ENCODE measurements around the gene AKR1C3.

Gene AKR1C3

DNA sequence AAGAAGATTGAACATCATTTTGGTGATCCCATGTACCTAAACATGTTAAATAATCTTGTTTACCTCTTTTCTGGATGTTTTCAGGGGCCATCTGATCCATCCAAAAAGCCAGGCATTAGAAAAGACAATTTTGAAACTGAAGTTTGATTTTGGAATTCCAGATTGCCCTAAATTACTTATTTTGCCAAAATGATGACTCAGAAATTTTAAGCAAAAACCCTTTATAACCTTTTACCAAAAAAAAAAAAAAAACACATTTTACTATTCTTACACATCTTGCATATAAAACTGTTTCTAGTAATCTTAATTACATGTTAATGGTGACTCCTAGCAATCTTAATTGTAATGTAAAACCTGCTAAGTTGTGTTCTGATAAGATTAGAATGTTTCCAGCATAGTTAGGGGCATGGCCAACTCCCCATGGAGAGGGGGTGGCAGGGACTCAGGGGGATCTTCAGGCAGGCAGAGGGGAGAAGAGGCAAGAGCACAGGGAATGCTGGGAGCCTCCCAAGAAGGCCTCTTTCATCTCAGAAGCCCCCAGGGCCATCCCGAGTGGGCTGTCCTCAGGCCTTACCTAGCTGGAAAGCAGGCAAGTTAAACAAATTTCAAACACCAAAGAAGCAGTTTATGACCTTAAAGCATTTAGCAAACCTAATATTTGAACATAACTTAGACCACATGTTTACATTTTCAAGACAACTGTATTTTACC, 25.8 kb upstream of the AKR1C3 start:
- no peaks in the 10 kb centered on the region for H3K36me3 ChIP-seq (ENCODE audit: control insufficient read depth, insufficient read depth, low read length)
- H3K9me3 ChIP-seq (ENCODE audit: control insufficient read depth, low read length) = peaks cover 8% of the 10 kb centered on the region
- 84 to 88% methylated on average over 1 of the region's 1 CpG for WGBS, 2 experiments
- H3K27ac ChIP-seq (ENCODE audit: insufficient read depth, low read depth, low read length, poor library complexity, severe bottlenecking) = no peak overlapping the region
- H3K4me1 ChIP-seq (ENCODE audit: control insufficient read depth, insufficient read depth, low read length) = peaks cover 9% of the 10 kb centered on the region
- H3K27me3 ChIP-seq (ENCODE audit: control insufficient read depth, insufficient read depth, low read length, poor library complexity, severe bottlenecking) = no peaks in the 10 kb centered on the region
- no peak overlapping the region for H3K4me3 ChIP-seq (ENCODE audit: insufficient read depth, low read depth, low read length)

DNA sequence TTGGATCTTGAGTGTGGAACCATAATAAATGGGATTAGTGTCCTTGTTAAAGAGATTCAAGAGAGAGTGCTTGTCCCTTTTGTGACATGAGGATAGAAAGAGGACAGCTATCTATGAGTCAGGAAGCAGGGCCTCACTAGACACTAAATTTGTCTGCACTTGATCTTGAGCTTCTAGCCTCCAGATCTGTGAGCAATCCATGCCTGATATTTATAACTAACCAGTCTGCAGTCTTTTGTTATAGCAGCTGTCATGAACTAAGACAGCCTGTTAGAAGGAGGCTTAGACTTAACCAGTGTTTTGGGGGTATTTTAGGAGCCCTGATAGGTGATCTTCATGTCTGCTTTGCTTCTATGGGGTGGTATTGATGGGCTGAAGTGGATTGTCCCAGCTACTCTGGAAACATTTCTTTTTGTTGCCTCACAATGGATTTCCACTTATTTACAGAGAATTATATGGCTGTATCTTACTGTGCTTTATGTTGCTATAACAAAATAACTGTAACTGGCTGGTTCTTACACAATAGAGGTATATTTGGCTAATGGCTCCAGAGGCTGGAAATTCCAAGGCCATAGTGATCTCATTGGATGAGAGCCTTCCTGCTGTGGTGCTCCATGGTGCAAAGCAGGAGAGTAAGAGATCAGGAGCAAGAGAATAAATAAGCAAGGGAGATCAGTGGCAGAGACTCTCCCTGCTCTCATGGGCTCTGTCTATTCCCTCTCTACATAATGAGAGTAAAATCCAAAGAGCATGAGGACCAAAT, 23.4 kb upstream of the AKR1C3 start:
- Histone ChIP-seq H3K27ac (ENCODE audit: insufficient read depth, low read depth, low read length, poor library complexity, severe bottlenecking) (no peak overlapping the region), H3K4me1 (ENCODE audit: control insufficient read depth, insufficient read depth, low read length) (peaks cover 9% of the 10 kb centered on the region), H3K4me3 (ENCODE audit: insufficient read depth, low read depth, low read length) (no peak overlapping the region)

DNA sequence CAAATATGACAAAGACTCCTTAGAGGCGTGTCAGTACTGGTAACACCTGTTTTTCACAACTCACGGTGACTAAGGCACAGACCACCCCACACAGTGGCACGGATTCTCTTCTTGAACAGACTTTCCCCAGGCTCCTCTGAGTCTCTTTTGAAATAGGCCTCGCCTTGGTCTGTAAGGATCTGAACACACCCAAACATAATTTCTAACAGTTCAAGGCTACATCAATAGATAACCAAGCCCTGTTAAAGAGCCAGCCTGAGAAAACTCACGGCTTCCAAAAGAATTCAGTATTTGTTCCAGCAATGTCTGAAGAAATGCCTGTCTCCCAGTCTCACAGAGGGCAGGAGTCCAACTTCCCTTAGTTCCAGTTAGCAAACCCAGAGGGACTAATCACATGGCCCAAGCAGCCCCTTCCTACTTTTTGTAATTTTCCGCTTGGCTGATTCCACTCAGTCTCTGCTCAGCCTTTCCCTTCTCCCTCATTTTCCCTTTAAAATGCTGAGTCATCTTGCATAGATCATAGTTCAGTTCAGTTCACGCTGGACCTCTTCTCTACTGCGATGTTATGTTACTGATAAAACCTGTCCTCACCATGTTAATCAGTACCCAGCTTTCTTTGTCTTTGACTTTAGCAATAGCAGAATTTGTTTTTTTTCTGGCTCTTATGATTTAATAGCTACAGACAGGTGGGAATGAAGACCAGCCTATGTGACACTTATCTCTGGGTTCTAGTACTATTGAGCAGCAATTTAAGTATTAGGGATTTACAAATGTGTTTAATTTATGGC, 22.6 kb upstream of the AKR1C3 start:
- H3K4me3 ChIP-seq (ENCODE audit: insufficient read depth, low read depth, low read length) = no peak overlapping the region
- H3K4me1 ChIP-seq (ENCODE audit: control insufficient read depth, insufficient read depth, low read length) = peaks cover 9% of the 10 kb centered on the region
- H3K27me3 ChIP-seq (ENCODE audit: control insufficient read depth, insufficient read depth, low read length, poor library complexity, severe bottlenecking) = no peaks in the 10 kb centered on the region
- H3K27ac ChIP-seq (ENCODE audit: insufficient read depth, low read depth, low read length, poor library complexity, severe bottlenecking) = no peak overlapping the region
- H3K9me3 ChIP-seq (ENCODE audit: control insufficient read depth, low read length) = peaks cover 8% of the 10 kb centered on the region
- 88 to 89% methylated on average over 8 of the region's 8 CpGs for WGBS, 2 experiments
- no peaks in the 10 kb centered on the region for H3K36me3 ChIP-seq (ENCODE audit: control insufficient read depth, insufficient read depth, low read length)

More for the DNA sequence above, 23.4 kb upstream of the AKR1C3 start:
- Histone ChIP-seq H3K9me3 (ENCODE audit: control insufficient read depth, low read length) (peaks cover 8% of the 10 kb centered on the region), H3K27me3 (ENCODE audit: control insufficient read depth, insufficient read depth, low read length, poor library complexity, severe bottlenecking) (no peaks in the 10 kb centered on the region), H3K36me3 (ENCODE audit: control insufficient read depth, insufficient read depth, low read length) (no peaks in the 10 kb centered on the region)

DNA sequence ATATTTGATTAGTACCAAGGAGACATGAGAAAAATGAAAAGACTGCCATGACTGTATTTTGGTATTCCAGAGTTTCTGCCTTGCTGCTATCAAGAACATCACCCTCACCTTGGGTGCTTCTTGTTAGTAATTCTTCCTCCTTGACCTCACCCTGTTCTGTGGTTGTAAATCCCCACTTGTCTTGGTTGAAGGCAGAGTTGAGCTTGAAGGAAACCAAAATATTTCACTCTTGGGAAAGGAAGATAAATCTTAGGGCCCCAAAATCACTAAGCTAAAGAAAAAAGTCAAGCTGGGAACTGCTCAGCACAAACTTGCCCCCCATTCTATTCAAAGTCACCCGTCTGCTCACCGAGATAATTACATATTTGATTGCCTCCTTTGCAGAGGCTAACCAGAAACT, 20.6 kb upstream of the AKR1C3 start:
- 89 to 94% methylated on average over 2 of the region's 2 CpGs for whole genome bisulfite sequencing, 2 experiments

DNA sequence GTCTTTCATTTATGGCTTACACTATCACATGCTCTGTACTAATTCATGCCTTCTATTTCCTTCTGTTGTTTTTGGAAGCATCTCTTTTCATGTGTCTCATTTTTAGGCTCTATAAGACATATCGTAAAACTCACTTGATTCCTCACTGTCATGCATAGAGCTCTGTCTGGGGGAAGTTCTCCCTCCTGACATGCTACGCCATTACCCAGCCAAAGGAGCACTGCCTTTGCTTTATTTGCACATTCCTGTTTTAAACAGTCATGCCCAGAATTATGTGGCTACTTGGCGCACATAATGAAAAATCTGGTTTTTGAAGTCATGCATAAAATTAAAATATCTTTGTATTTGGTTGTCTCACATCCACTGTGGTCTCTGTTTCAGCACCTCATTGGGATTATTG, 17.6 kb upstream of the AKR1C3 start:
- Histone ChIP-seq H3K27me3 (ENCODE audit: control insufficient read depth, insufficient read depth, low read length, poor library complexity, severe bottlenecking) (no peaks in the 10 kb centered on the region), H3K4me3 (ENCODE audit: insufficient read depth, low read depth, low read length) (no peak overlapping the region), H3K27ac (ENCODE audit: insufficient read depth, low read depth, low read length, poor library complexity, severe bottlenecking) (no peak overlapping the region), H3K9me3 (ENCODE audit: control insufficient read depth, low read length) (no peaks in the 10 kb centered on the region), H3K36me3 (ENCODE audit: control insufficient read depth, insufficient read depth, low read length) (no peaks in the 10 kb centered on the region), H3K4me1 (ENCODE audit: control insufficient read depth, insufficient read depth, low read length) (peaks cover 13% of the 10 kb centered on the region)
- 74 to 89% methylated on average over 3 of the region's 3 CpGs for WGBS, 2 experiments

More for the DNA sequence above, 20.6 kb upstream of the AKR1C3 start:
- peaks cover 13% of the 10 kb centered on the region for H3K4me1 ChIP-seq (ENCODE audit: control insufficient read depth, insufficient read depth, low read length)
- H3K27ac ChIP-seq (ENCODE audit: insufficient read depth, low read depth, low read length, poor library complexity, severe bottlenecking) = no peak overlapping the region
- no peaks in the 10 kb centered on the region for H3K27me3 ChIP-seq (ENCODE audit: control insufficient read depth, insufficient read depth, low read length, poor library complexity, severe bottlenecking)
- H3K4me3 ChIP-seq (ENCODE audit: insufficient read depth, low read depth, low read length) = no peak overlapping the region
- H3K9me3 ChIP-seq (ENCODE audit: control insufficient read depth, low read length) = peaks cover 8% of the 10 kb centered on the region
- no peaks in the 10 kb centered on the region for H3K36me3 ChIP-seq (ENCODE audit: control insufficient read depth, insufficient read depth, low read length)

DNA sequence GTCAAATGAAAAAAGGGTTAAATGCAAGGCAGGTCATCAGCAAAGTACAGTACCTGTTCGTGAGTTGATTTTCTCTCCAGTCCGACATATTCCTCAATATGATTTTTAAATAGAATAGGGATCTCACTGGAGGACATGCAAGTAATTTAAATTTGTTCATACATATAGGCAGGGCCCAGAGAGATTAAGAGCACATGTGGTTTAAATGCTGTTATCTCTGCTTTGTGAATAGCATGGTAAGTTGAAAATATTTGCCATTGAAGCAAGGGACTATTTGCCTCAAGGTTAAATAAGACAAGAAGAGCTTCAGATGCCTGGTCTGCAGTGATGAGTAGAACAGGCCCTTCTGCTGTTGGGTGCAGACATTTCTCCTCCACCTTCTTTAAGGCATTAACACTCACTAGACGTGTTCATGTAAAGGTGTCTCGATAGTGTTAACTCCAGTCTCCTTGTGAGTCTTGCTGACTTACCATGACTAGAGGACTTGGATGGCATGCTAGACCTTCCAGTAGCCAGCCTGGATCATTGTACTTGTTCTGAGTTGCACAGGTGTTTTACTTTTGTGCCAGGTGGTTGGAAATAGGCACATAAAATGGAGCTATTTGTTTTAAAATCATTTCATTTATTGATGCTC, 15.6 kb upstream of the AKR1C3 start:
- H3K27ac ChIP-seq (ENCODE audit: insufficient read depth, low read depth, low read length, poor library complexity, severe bottlenecking) = no peak overlapping the region
- no peaks in the 10 kb centered on the region for H3K27me3 ChIP-seq (ENCODE audit: control insufficient read depth, insufficient read depth, low read length, poor library complexity, severe bottlenecking)
- H3K4me1 ChIP-seq (ENCODE audit: control insufficient read depth, insufficient read depth, low read length) = peaks cover 9% of the 10 kb centered on the region
- H3K4me3 ChIP-seq (ENCODE audit: insufficient read depth, low read depth, low read length) = no peak overlapping the region
- WGBS, 2 experiments = 83 to 88% methylated on average over 4 of the region's 4 CpGs
- H3K36me3 ChIP-seq (ENCODE audit: control insufficient read depth, insufficient read depth, low read length) = no peaks in the 10 kb centered on the region
- no peaks in the 10 kb centered on the region for H3K9me3 ChIP-seq (ENCODE audit: control insufficient read depth, low read length)

DNA sequence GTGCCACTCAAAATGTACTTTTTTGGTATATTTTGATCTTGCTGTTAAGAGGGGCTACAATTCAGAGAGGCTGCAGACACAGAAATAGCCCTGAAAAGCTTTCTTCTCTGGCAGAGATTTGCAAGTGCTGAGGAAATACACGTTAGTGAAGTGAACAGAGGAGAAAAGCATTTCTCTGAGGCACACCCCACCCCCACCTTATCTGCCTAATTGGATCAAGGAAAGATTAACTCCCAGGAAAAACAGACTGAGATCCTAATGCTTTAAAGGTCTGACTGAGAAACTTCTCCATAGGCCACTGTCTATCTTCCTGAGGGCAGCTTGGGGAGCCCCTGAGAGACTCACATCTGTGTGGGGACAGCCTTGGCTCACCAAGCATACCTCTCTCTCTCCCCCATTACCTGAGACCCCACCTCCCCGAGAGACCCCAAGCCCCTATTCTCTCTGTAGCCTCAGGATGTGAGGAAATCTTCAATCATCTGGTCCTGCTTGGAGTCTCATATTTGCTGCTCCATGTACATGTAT, 14.8 kb upstream of the AKR1C3 start:
- Histone ChIP-seq H3K4me1 (ENCODE audit: control insufficient read depth, insufficient read depth, low read length) (peaks cover 9% of the 10 kb centered on the region), H3K9me3 (ENCODE audit: control insufficient read depth, low read length) (no peaks in the 10 kb centered on the region), H3K4me3 (ENCODE audit: insufficient read depth, low read depth, low read length) (no peak overlapping the region), H3K27ac (ENCODE audit: insufficient read depth, low read depth, low read length, poor library complexity, severe bottlenecking) (no peak overlapping the region), H3K36me3 (ENCODE audit: control insufficient read depth, insufficient read depth, low read length) (no peaks in the 10 kb centered on the region), H3K27me3 (ENCODE audit: control insufficient read depth, insufficient read depth, low read length, poor library complexity, severe bottlenecking) (no peaks in the 10 kb centered on the region)
- 40 to 54% methylated on average over 1 to 2 of the region's 2 CpGs for WGBS, 2 experiments

DNA sequence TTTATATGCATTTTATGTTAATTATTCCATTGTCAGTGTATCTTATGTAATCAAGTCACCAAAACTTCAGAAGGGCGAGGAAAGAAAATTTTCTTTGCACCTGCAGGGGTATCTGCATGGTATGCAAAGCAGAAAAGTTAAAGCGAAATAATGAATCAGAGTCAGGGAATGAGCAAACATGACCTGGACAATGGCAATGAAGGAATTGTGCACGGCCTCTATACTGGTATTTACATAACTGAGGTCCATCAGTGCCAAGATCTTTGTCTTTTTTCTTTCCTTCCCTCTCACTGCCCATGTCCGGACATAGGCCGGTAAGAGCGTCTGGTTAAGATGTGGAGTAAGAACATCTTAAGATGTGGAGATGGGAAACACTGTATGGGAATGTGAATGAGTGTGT, 14.4 kb upstream of the AKR1C3 start:
- Histone ChIP-seq H3K36me3 (ENCODE audit: control insufficient read depth, insufficient read depth, low read length) (no peaks in the 10 kb centered on the region), H3K27ac (ENCODE audit: insufficient read depth, low read depth, low read length, poor library complexity, severe bottlenecking) (no peak overlapping the region), H3K4me1 (ENCODE audit: control insufficient read depth, insufficient read depth, low read length) (peaks cover 9% of the 10 kb centered on the region), H3K27me3 (ENCODE audit: control insufficient read depth, insufficient read depth, low read length, poor library complexity, severe bottlenecking) (no peaks in the 10 kb centered on the region), H3K4me3 (ENCODE audit: insufficient read depth, low read depth, low read length) (no peak overlapping the region), H3K9me3 (ENCODE audit: control insufficient read depth, low read length) (no peaks in the 10 kb centered on the region)
- WGBS, 2 experiments = 92 to 93% methylated on average over 6 of the region's 6 CpGs

DNA sequence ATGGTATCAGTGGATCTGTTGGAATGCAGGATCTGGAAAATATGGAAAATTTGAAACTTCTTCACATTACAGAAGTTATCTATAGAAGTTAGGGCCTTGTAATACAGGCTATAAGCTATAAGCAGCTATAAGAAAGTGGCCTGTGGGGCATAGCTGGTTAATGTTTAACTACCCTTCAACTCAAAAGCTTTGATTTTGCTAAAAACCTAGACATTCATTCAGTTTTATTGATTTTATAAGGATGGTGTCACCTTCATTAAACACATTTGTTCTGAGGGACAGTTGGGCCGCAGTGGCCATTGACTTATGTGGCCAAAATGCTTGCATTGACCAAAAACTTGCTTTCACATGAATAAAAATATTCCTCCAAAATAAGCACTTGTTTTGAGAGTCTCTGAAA, 13.1 kb upstream of the AKR1C3 start:
- Histone ChIP-seq H3K27me3 (ENCODE audit: control insufficient read depth, insufficient read depth, low read length, poor library complexity, severe bottlenecking) (no peaks in the 10 kb centered on the region), H3K4me3 (ENCODE audit: insufficient read depth, low read depth, low read length) (no peak overlapping the region), H3K36me3 (ENCODE audit: control insufficient read depth, insufficient read depth, low read length) (no peaks in the 10 kb centered on the region), H3K4me1 (ENCODE audit: control insufficient read depth, insufficient read depth, low read length) (peaks cover 9% of the 10 kb centered on the region), H3K27ac (ENCODE audit: insufficient read depth, low read depth, low read length, poor library complexity, severe bottlenecking) (no peak overlapping the region), H3K9me3 (ENCODE audit: control insufficient read depth, low read length) (no peaks in the 10 kb centered on the region)
- WGBS, 2 experiments = 94 to 100% methylated on average over 1 of the region's 1 CpG
